ENCODE measurements around the gene CWC27. TPM values are rescaled to one million over a fixed set of nuclear protein-coding genes. Genes with fewer than 3 reads are reported as not detected.

Gene CWC27, protein sequence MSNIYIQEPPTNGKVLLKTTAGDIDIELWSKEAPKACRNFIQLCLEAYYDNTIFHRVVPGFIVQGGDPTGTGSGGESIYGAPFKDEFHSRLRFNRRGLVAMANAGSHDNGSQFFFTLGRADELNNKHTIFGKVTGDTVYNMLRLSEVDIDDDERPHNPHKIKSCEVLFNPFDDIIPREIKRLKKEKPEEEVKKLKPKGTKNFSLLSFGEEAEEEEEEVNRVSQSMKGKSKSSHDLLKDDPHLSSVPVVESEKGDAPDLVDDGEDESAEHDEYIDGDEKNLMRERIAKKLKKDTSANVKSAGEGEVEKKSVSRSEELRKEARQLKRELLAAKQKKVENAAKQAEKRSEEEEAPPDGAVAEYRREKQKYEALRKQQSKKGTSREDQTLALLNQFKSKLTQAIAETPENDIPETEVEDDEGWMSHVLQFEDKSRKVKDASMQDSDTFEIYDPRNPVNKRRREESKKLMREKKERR
- 23.2 TPM for polyA plus RNA-seq (ENCODE audit: insufficient read length)

- peak; percentile 89 for DNase-seq (ENCODE audit: low read depth)
Observed at GRCh38 chr5:64768358-64769312, at the start of gene CWC27, which contains the start of gene SREK1IP1. CWC27 (plus strand) TSS chr5:64768930; CDS start chr5:64769147, 217 bp downstream. SREK1IP1 (minus strand) TSS chr5:64768691; CDS start chr5:64768517, 174 bp downstream.

DNA sequence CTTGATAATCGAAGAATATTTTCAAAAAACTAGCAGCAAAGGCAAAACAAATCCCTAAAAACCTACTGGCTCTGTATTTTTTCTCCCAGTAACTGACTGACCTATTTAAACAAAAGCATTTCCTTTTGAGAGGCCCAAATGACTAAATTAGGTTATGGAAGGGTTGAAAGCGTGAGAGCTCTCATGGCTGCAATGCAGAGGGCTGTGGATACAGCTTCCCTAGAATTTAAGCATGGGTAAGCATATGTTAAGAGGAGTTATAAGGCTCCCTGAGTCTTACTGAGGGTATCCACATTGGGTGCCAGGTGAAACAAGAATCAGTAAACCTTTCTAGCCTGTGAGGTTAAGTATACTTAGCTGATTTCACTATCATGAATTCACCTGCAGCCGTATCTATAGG, 46.1 kb upstream of the CWC27 start:
- DNase-seq (ENCODE audit: low read depth): no peak

GRCh38 chr5:64727150-64727549, 41.6 kb upstream of the CWC27 start:
- no peak for DNase-seq (ENCODE audit: low read depth)

DNA sequence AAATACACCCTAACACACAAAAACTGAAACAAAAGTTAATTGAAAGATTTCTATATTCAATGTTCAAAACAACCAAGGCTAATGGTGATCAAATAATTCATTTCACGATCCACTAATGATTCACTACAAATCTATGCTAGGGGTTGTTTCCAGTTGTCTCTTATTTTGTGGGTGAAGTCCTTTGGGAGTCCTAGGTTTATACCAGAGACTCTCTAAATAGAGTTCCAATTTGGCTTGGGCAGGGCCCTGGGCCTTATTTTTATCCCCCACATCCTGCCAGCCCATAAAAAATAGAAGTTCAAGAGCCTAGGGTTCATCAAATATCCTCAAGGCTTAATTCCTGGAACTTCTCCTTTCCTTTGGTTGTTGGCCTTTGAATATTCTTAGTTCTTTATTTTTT, 26.3 kb upstream of the CWC27 start:
- DNase-seq (ENCODE audit: low read depth): no peak

DNA sequence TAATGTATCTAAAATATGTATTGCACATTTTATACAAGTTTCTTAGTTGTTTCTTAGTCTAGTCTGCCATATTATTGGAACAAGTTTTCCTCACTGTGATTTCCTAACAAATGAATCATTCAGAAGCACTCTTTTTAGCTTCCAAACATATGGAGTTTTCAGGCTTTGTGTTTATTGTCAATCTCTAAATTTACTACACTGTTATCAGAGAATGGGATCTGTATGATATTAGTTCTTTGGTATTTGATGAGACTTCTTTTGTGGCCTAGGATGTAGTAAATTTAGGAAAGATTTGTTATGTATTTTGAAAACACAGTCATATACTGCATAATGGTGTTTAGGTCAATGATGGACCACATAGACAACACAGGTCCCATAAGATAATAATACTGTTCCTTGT, 25.9 kb upstream of the CWC27 start:
- DNase-seq (ENCODE audit: low read depth): no peak

- DNase-seq (ENCODE audit: low read depth): no peak
Observed at GRCh38 chr5:64744914-64745313, 23.8 kb upstream of the CWC27 start.

GRCh38 chr5:64746446-64746845, 22.3 kb upstream of the CWC27 start:
- no peak for DNase-seq (ENCODE audit: low read depth)

GRCh38 chr5:64749385-64749784, 19.3 kb upstream of the CWC27 start:
- no peak for DNase-seq (ENCODE audit: low read depth)

DNA sequence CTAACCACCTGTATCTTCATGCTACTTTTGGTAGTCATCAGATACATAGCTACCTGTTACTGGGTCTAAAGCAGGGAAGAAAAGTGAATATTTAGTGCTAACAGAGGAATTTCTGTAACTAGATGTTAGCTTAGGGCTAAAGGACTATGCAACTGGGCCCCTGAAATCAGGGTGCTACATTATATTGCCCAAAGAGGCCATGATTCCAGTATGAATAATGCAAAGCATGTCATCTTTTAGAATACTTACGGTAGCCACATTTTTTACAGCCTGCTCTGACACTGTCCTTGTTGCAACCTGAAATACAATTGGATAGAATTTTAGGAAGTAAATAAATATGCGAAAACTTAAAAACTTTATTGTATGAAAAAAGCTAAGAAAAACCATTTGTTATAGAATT, 14.7 kb upstream of the CWC27 start:
- DNase-seq (ENCODE audit: low read depth): no peak

- no peak for DNase-seq (ENCODE audit: low read depth)
Observed at GRCh38 chr5:64758901-64759300, 9.8 kb upstream of the CWC27 start.

GRCh38 chr5:64759960-64760660, 8.6 kb upstream of the CWC27 start:
- no peak for DNase-seq (ENCODE audit: low read depth)

GRCh38 chr5:64763948-64764503, 4.7 kb upstream of the CWC27 start:
- DNase-seq (ENCODE audit: low read depth): no peak

GRCh38 chr5:64765804-64766504, 2.8 kb upstream of the CWC27 start:
- no peak for DNase-seq (ENCODE audit: low read depth)

- DNase-seq (ENCODE audit: low read depth): no peak
Observed at GRCh38 chr5:64766941-64767340, 1.8 kb upstream of the CWC27 start.

GRCh38 chr5:64767959-64768357, 772 bp upstream of the CWC27 start:
- DNase-seq (ENCODE audit: low read depth): peak; percentile 9

- DNase-seq (ENCODE audit: low read depth): no peak
Observed at GRCh38 chr5:64769855-64770254, 1.1 kb downstream of the CWC27 start.

DNA sequence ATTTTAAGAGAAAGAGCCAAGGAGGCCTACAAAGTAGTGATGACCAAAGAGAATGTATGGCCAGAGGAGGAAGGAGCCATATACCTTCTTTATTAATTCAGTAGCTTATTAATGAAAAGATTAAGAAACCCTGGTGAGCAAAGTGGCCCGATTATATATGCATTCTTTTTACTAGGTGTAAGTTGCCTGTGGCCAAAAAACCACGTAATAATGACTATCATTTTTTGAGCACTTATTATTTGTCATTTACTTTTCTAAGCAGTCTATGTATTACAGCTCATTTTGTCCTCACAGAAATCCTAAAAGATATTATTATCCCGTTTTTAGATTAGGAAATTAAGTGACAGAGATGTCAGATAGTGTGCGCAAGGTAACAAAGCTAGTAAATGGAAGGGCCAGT, 3.0 kb downstream of the CWC27 start:
- DNase-seq (ENCODE audit: low read depth): no peak

DNA sequence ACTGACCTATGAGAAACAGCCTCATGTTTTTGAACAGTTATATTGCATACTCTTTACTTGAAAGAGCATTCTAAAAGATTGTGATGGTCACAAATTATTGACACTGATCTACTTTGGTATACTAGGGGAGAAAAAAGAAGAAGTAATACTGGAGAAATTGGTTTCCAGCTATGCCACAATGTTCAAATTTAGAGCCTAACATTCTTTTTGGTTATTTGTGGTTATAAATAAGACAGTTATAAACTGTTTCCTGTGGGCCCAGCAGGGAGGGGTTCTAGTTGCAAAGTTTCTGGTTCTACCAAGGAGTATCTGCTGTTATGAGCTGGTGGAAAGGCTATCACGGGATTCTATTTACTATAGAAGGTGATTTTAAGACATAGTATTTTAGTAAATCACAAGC, 4.8 kb downstream of the CWC27 start:
- DNase-seq (ENCODE audit: low read depth): no peak

- no peak for DNase-seq (ENCODE audit: low read depth)
Observed at GRCh38 chr5:64775291-64775690, 6.6 kb downstream of the CWC27 start.

DNA sequence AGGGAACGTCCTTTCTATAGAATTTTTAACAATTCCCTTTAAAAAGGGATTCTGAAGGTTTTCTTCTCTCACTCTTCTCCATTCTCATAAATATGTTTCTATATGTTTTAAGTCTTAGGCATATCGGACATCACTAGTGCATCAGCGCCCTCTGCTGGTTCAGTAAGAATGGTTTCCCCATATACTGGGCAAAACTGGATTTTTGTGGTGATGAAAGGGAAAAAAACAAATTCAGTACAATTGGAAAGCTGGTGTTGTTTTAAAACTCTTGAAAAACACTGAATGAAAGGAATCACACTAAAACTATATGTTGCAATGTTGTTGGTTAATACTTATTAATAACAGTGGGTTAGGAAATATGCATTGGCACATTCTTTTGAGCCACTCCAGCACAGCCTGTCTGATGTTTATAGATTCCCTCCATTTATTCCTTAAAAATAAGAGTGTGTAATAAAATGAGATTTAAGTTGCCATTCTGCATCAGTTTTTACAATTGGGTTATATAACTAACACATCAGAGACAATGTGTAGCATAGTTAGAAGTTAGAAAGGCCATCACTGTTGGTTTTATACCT, 15.8 kb downstream of the CWC27 start:
- DNase-seq (ENCODE audit: low read depth): peak; percentile 67

Data from forelimb muscle (tissue), 1 donor.